Duodenal mucosa (tissue), 2 donors: ENCODE data around the gene ZFYVE27.

Experiments used
- H3K27ac ChIP-seq: one replicate; pipeline ENCODE4 v1.7.0; 2013; ENCODE audit warnings: low read depth, low read length
- H3K27me3 ChIP-seq, 2 donors: one replicate each; pipeline ENCODE4 v1.7.0; 2013; ENCODE audit warnings: low read length in 2 of 2, control low read depth in 1 of 2; ENCODE audit not compliant: insufficient read depth in 2 of 2, control insufficient read depth in 1 of 2
- H3K36me3 ChIP-seq, 2 donors: one replicate each; pipeline ENCODE4 v1.7.0; 2013; ENCODE audit warnings: low read length in 2 of 2, control low read depth in 1 of 2; ENCODE audit not compliant: insufficient read depth in 2 of 2, control insufficient read depth in 1 of 2
- H3K4me1 ChIP-seq, 2 donors: one replicate each; pipeline ENCODE4 v1.7.0; 2013; ENCODE audit warnings: low read length in 2 of 2, control low read depth in 1 of 2; ENCODE audit not compliant: insufficient read depth in 2 of 2, control insufficient read depth in 1 of 2
- H3K4me3 ChIP-seq, 2 donors: one replicate each; pipeline ENCODE4 v1.7.0; 2013; ENCODE audit warnings: low read length in 2 of 2, low read depth in 1 of 2
- H3K9ac ChIP-seq, 2 donors: one replicate each; pipeline ENCODE4 v1.7.0; 2013; ENCODE audit warnings: low read length in 2 of 2, low read depth in 1 of 2
- H3K9me3 ChIP-seq, 2 donors: one replicate each; pipeline ENCODE4 v1.7.0; 2013; ENCODE audit warnings: low read length in 2 of 2, control low read depth in 1 of 2; ENCODE audit not compliant: control insufficient read depth in 1 of 2

Gene ZFYVE27

GRCh38 chr10:97789770-97790397 is 53.0 kb downstream of the ZFYVE27 start:
- H3K4me1 ChIP-seq = peaks cover 9 to 27% of the 10 kb centered on the region in 2 donors
- no peaks in the 10 kb centered on the region for H3K9me3 ChIP-seq
- H3K9ac ChIP-seq = no peak overlapping the region
- H3K27ac ChIP-seq = no peak overlapping the region
- H3K4me3 ChIP-seq = no peak overlapping the region
- H3K27me3 ChIP-seq = no peaks in the 10 kb centered on the region
- H3K36me3 ChIP-seq = no peaks in the 10 kb centered on the region

GRCh38 chr10:97791824-97792721 is 55.1 kb downstream of the ZFYVE27 start:
- no peaks in the 10 kb centered on the region for H3K36me3 ChIP-seq
- no peaks in the 10 kb centered on the region for H3K27me3 ChIP-seq
- no peak overlapping the region for H3K4me3 ChIP-seq
- no peak overlapping the region for H3K27ac ChIP-seq
- no peak overlapping the region for H3K9ac ChIP-seq
- no peaks in the 10 kb centered on the region for H3K9me3 ChIP-seq
- peaks cover 9 to 27% of the 10 kb centered on the region in 2 donors for H3K4me1 ChIP-seq

DNA sequence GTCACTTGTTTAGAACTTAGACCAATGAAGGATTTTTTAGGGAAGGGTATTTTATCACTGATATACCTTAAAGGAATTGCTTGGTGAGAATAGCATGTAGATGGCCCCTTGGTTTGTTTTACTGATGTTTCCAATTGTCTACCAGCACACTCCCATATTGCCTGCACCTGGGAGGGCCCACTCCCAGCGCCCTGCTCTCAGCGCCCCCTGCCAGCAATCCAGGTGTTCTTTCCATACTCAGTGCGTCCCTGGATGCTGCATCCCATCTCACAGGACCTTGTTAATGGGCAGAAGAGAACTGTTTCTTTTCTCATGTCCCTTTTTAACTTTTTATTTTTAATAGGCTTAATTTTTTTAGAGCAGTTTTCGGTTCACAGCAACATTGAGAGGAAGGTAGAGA is 59.0 kb downstream of the ZFYVE27 start:
- Histone ChIP-seq H3K27me3 (no peaks in the 10 kb centered on the region), H3K9ac (no peak overlapping the region), H3K9me3 (peaks cover 0 to 3% of the 10 kb centered on the region in 2 donors), H3K4me3 (no peak overlapping the region), H3K4me1 (peaks cover 6 to 10% of the 10 kb centered on the region in 2 donors), H3K36me3 (no peaks in the 10 kb centered on the region), H3K27ac (no peak overlapping the region)

DNA sequence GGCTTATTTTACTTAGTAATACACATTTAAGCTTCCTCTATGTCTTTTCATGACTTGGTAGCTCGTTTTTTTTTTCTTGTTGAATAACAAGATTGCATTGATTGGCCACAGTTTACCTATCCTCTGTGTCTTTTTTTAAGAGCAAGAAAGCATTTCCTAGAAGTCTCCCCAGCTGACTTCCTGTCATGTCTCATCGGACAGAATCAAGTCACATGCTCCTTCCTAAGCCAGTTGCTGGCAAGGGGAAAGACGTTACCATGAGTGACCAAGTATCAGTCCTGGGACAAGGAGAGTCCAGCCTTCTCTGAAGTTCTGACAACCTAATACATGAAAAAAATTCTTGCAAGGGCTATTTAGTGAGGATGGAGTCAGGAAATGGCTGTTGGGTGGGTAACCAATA is 59.7 kb downstream of the ZFYVE27 start:
- H3K27me3 ChIP-seq = no peaks in the 10 kb centered on the region

GRCh38 chr10:97798958-97799610 is 62.2 kb downstream of the ZFYVE27 start:
- Histone ChIP-seq H3K27ac (no peak overlapping the region), H3K9me3 (peaks cover 0 to 3% of the 10 kb centered on the region in 2 donors), H3K9ac (no peak overlapping the region), H3K4me1 (no peaks in the 10 kb centered on the region), H3K4me3 (no peak overlapping the region), H3K27me3 (no peaks in the 10 kb centered on the region), H3K36me3 (no peaks in the 10 kb centered on the region)

More for the DNA sequence above, 59.7 kb downstream of the ZFYVE27 start:
- no peaks in the 10 kb centered on the region for H3K36me3 ChIP-seq
- H3K9ac ChIP-seq = no peak overlapping the region
- peaks cover 1 to 3% of the 10 kb centered on the region in 2 donors for H3K4me1 ChIP-seq
- no peak overlapping the region for H3K27ac ChIP-seq
- no peak overlapping the region for H3K4me3 ChIP-seq
- peaks cover 0 to 3% of the 10 kb centered on the region in 2 donors for H3K9me3 ChIP-seq

DNA sequence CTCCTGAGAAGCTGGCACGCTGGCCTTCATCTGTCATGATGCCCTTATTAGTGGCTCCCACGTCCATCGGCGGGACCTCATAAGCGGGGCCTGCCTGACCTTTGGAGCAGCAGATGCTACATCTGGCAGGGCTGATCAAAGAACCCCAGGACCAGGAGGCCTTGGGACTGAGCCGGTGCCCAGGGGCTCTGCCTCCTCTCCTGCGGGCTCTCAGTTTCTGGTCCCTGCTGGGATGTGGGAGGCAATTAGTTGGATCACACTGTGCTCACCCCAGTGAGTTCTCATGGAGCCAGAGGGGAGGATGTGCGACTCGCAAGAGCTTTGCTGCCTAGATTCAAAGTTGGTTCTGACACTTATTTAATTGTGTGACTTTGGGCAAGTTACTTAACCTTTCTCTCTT is 63.5 kb downstream of the ZFYVE27 start:
- Histone ChIP-seq H3K27ac (no peak overlapping the region), H3K27me3 (no peaks in the 10 kb centered on the region), H3K4me1 (no peaks in the 10 kb centered on the region)

GRCh38 chr10:97801422-97801821 is 64.5 kb downstream of the ZFYVE27 start:
- H3K4me1 ChIP-seq = no peaks in the 10 kb centered on the region
- no peaks in the 10 kb centered on the region for H3K27me3 ChIP-seq
- H3K4me3 ChIP-seq = no peak overlapping the region
- peaks cover 0 to 3% of the 10 kb centered on the region in 2 donors for H3K9me3 ChIP-seq
- no peaks in the 10 kb centered on the region for H3K36me3 ChIP-seq
- H3K9ac ChIP-seq = no peak overlapping the region
- H3K27ac ChIP-seq = no peak overlapping the region

More for the DNA sequence above, 63.5 kb downstream of the ZFYVE27 start:
- Histone ChIP-seq H3K9me3 (peaks cover 0 to 3% of the 10 kb centered on the region in 2 donors), H3K9ac (no peak overlapping the region), H3K4me3 (no peak overlapping the region), H3K36me3 (no peaks in the 10 kb centered on the region)

- Histone ChIP-seq H3K36me3 (no peaks in the 10 kb centered on the region), H3K9me3 (no peaks in the 10 kb centered on the region), H3K9ac (no peak overlapping the region), H3K27ac (no peak overlapping the region), H3K27me3 (no peaks in the 10 kb centered on the region), H3K4me3 (no peak overlapping the region), H3K4me1 (no peaks in the 10 kb centered on the region)
Observed at GRCh38 chr10:97805096-97805884, 68.4 kb downstream of the ZFYVE27 start.

GRCh38 chr10:97805949-97806348 is 69.0 kb downstream of the ZFYVE27 start:
- Histone ChIP-seq H3K27me3 (no peaks in the 10 kb centered on the region), H3K4me1 (peaks cover 0 to 5% of the 10 kb centered on the region in 2 donors), H3K36me3 (no peaks in the 10 kb centered on the region), H3K4me3 (no peak overlapping the region), H3K27ac (no peak overlapping the region), H3K9ac (no peak overlapping the region), H3K9me3 (no peaks in the 10 kb centered on the region)
